Amniotic epithelial cell (primary cell): Measurements from ENCODE around the gene RPS6KA3.
A peak's percentile ranks its signal among the peaks of the same experiment; 100 is the strongest.
"Not testable (repeated sequence)": the region's sequence is repeated elsewhere in the genome, so short reads cannot be mapped to it uniquely, and the experiment has no call there.

Experiments
- DNase-seq: peaks from one replicate; pipeline ENCODE4 v3.0.0-alpha.2; 2010; ENCODE audit warnings: low read depth

The RPS6KA3 gene

DNA sequence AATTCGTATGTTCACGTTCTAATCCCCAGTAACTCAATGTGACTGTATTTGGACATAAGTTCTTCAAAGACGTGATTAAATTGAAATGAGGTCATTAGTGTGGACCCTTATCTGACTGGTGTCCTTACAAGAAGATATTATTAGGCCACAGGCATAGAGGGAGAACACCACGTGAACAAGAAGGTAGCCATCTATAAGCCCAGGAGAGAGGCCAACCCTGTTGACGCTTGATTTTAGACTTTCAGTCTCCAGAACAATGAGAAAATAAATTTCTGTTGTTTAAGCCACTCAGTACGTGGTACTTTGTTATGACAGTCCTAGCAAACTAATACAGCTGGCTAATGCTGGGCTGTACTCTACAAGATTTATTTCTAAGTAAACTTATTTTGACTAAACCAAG lies 123.6 kb downstream of the RPS6KA3 start:
- DNase-seq: no peak

DNA sequence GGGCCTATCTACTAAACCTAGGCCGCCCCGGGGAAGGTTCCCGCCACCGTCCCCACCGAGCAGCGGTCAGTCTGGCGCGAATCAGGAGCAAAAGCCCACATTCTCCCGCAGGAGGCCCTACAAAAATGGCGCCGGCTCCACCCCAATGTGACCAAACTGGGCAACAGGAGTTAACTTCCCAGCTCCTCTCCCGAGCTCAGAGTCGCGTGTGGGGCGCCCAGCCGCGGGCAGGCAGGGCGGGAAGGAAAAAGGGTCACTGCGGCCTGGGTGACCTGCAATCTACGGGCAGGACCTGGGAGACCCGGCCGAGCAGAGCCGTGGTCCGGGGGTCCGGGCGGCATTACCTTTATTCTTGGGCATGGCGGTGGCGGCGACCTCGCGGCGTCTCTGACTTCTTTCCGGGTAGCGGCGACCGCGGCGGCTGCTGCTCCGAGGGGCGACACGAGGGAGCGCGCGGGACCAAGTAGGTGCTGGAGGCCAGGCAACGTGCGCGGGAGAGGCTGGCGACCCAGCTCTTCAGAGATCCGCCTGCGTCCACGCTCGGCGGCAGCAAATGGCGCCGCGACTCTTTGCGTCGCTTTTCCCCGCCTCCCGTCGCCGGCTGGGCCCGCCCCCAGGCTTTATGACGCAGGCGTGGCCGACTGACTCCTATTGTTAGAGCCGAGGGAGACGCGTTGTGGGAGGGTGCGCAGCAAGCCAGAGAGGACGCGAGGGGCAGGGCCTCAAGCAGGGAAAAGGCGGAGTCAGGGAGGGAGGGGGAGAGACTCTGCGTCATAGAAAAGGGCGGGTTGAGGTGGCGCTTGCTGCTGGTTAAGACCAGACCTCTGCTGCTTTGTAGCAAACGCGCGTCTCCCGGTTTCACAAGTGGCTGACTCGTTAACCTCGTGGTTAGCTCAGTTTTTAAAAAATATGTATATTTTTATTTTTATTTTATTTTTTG lies 125.2 kb downstream of the RPS6KA3 start, which contains the start of gene EIF1AX:
EIF1AX (minus strand) TSS at position 558 of the 940 bp plus-strand sequence; CDS start at position 360, 198 bp downstream.
- DNase-seq: peak; percentile 97

GRCh38 chrX:20140420-20140819 lies 126.3 kb downstream of the RPS6KA3 start:
- DNase-seq: no peak

- DNase-seq: peak; percentile 48
Observed at GRCh38 chrX:20139966-20140365, 126.7 kb downstream of the RPS6KA3 start.

- no peak for DNase-seq
Observed at GRCh38 chrX:20135944-20136343, 130.8 kb downstream of the RPS6KA3 start.

GRCh38 chrX:20132666-20133065 lies 134.0 kb downstream of the RPS6KA3 start:
- DNase-seq: peak; percentile 44

GRCh38 chrX:20130357-20130756 lies 136.4 kb downstream of the RPS6KA3 start:
- DNase-seq: no peak

DNA sequence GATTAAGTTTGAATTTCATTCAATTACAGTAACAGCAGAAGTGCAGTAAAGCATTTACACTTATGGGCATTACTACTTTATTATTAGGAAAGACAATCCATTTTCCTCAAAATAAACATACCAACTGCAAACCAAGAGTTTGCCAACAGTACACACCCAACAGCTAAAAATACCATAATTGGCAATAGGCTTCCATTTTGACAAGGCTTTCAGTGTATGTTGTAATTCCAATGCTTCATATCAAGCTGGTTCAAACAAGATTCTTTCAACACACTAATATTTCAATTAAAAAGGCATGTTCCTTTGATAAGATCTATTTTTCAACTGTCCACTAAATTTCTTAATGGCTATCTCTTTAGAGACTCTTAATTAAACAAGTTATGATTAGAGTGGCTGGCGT lies 137.2 kb downstream of the RPS6KA3 start:
- no peak for DNase-seq

- no peak for DNase-seq
Observed at GRCh38 chrX:20128670-20129069, 138.0 kb downstream of the RPS6KA3 start.

DNA sequence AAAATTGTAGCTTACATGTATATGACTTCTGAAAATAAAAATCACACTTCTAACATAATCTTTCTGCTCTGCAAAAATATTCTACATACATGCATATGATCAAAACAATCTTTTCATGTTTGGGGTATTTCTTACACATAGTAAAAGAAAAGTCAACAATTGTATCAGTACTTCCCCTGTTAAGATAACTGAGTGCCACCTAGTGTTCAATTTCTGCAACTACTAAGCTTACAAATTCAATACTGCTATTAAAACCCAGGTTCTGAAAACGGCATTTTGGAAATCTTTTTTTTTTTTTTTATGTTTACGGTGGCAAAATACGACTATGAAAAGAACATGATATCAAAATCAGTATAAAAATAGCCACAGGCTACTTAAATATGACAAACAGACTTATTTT lies 139.3 kb downstream of the RPS6KA3 start:
- DNase-seq: not testable (repeated sequence)

DNA sequence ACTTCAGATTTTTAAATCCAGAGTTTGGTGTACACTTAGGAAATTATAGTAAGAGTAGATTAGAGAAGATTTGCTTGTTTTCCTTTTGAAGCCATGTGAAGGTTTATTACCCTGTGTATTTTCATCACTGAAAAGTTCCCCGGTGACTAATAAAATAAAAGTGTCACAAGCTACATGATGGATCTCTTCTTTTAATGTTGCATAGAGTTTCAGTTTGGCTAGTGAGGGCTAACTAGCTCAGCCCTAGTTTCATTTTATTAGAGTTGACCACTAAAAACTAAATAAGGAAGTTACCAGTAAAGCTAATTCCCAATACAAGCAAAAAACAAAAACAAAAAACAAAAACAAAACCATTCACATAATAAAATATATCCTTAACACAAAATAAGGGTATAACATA lies 139.9 kb downstream of the RPS6KA3 start:
- not testable (repeated sequence) for DNase-seq

GRCh38 chrX:20124964-20125363 lies 141.7 kb downstream of the RPS6KA3 start:
- no peak for DNase-seq

DNA sequence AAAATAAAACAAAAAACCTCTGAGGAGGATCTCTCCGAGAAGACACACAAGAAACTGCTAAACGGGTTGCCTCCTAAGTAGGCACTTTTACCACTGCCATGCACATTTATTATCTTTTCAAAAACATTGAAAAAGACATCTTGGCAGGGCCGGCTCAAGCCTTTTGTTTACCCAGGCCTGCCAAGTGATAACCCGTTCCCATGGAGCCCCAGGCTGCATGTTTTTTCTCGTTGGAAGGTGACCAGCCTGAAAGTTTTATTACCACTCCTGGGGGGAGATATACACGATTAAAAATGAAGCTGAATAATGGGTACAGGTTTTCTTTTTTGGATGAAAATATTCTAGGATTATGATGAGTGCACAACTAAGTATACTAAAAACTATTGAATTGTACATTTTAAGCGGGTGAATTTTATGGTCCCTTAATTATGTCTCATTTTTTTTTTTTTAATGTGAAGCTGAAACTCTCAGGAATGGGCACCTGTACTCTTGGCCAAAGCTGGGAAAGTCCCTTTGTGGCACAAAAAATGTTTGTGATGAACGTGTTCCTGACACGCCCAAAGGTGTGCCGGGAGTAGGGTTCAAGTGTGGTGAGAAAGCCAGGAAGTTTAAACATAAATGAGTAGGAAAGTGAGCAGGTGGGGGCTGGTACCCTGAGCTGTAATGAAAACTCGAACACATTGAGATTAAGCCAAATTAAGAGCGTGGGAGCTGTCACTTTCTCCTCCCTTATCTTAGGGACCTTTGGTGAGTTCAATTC lies 148.5 kb downstream of the RPS6KA3 start:
- DNase-seq: no peak

DNA sequence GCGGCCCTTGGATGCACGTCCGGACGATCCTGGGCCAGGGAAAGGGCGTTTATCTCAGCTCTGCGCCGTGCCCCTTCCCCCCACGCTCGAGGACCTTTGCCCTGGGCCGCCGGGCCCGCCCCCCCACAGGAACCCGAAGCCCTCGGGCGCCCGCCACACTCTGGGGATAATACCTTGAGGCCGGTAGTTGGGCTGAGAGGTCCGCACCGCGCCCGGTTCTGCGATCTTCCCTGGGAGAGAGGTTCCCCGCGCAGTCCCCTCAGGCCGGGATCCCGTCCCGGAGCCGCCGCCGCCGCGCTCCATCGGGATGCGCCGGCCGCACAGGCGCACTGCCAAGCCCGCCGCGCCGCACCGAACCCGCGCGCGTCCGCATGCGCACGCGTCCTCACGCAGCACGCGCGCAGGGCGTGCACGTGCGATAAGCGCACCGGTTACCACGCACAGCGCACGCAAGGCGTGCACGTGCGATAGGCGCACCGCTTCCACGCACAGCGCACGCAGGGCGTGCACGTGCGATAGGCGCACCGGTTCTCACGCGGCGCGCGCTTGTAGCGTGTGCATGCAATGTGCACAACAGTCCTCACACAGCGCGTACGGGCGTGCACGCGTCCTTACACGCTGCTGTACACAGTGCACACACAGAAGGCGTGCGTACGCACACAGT lies 150.0 kb downstream of the RPS6KA3 start, which contains the start of gene MAP7D2:
MAP7D2 (minus strand) TSS at position 331 of the 664 bp plus-strand sequence; CDS start at position 303, 28 bp downstream.
- DNase-seq: no peak

- DNase-seq: no peak
Observed at GRCh38 chrX:20116087-20116576, 150.6 kb downstream of the RPS6KA3 start.

GRCh38 chrX:20112022-20112774 lies 154.5 kb downstream of the RPS6KA3 start:
- no peak for DNase-seq

DNA sequence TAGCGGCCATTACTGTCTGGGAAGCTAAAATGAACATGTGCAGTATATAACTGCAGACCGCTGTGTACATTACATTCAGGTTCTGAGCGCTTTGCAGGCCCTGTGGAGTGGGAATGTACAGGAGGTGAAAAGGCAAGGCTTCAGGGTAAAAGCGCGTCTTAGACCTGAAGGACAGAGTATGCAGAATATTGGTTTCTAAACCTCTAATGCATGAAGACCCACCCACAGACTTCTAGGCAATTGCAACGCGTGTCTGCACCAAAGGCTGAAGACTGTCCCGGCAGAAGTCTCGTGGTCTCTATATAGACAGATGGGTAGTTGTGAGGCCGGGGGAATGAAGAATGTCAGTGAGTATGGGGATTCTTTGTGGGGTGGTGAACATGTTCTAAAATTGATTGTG lies 155.4 kb downstream of the RPS6KA3 start:
- no peak for DNase-seq

DNA sequence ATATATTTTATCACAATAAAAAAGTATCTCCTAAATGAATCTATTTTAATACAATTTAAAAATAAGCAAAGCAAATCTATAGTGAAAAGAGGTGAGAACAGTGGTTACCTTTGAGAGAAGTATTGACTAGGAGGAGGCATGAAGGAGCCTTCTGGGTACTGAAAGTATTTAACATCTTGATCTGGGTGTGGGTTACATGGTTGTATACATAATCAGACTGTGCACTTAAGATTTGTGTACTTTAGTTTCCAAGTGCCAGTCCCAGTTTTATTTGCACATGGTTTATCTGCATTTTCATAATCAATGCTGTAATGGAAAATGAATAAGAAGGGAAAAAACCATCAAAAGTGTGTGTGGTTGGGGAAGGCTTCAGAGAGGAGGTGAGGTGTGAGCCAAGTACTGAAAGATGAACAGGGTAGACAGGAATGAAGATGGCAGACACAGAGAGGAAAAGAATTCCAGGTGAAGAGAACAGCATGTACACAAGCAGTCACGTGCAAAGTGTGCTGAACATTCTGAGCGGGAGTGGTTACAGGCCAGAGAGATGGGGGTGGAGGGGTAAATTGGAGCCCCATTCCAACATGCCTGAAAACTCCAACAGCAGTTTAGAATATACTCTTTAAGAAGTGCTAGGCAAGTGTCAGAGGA lies 164.7 kb downstream of the RPS6KA3 start:
- DNase-seq: no peak
